Gastroesophageal sphincter (tissue), 3 donors: ENCODE measurements around the gene TRIM38.

ENCODE experiments used
- EP300 ChIP-seq: sonication (generic); formaldehyde crosslinking; IDR thresholded peaks from one replicate; pipeline ENCODE4 v1.6.1; 2017; ENCODE audit warnings: antibody characterized with exemption, mild to moderate bottlenecking
- TF ChIP-seq, protein P1 (sequence below), 4 experiments: fragments of 200-600 bp in 2 of 4; fragments of 450-650 bp in 2 of 4; sonication (generic) in 1 of 4; IDR thresholded peaks; one replicate each; pipeline ENCODE4 v1.5.1; 2017 to 2019; ENCODE audit warnings: antibody characterized with exemption in 4 of 4, mild to moderate bottlenecking in 2 of 4, moderate library complexity in 2 of 4

DNA sequence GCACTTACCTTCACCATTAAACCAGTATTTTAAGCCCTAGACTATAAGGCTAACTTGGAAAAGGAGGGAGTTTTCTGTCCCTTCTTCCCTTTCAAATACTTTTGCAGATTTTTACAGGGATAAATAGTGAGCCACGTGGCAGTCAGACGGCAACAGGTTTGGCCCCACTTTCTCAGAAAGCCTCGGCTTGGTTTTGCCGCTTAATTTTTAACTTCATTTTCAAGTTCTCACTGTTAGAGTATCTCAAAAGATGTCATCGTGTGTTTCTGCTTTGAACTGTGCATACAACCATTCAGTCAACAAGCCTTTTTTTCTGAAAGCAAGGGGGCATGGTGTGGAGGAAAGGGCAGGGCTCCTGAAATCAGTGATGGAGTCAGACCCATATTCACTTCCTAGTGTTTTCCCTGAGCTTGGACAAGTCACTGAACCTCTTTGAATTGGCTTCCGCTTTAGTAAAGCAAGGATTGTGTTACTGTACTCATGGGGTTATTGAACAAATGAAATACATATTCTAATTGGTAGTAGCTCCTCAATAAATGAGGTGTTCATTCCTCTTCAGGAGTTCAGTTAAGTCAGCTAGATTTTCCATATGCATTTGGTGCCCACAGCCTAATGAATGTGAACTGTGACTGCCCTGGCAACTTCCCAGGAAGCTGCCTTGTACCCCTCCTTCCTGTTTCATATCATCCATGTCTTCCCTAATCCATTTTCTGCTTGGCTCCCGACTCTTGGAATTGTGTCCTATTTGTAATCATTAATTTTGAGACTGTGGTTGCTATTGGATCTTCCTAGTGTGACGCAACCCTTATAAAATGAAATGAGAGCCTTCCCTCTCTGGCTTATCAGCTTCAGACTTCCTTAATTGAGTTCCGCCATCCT, 31.8 kb upstream of the TRIM38 start, which contains the start of gene SLC17A2:
- TF ChIP-seq, protein P1, sequence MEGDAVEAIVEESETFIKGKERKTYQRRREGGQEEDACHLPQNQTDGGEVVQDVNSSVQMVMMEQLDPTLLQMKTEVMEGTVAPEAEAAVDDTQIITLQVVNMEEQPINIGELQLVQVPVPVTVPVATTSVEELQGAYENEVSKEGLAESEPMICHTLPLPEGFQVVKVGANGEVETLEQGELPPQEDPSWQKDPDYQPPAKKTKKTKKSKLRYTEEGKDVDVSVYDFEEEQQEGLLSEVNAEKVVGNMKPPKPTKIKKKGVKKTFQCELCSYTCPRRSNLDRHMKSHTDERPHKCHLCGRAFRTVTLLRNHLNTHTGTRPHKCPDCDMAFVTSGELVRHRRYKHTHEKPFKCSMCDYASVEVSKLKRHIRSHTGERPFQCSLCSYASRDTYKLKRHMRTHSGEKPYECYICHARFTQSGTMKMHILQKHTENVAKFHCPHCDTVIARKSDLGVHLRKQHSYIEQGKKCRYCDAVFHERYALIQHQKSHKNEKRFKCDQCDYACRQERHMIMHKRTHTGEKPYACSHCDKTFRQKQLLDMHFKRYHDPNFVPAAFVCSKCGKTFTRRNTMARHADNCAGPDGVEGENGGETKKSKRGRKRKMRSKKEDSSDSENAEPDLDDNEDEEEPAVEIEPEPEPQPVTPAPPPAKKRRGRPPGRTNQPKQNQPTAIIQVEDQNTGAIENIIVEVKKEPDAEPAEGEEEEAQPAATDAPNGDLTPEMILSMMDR (IDR thresholded peaks at IDR 0.05), result no peak
- TF ChIP-seq EP300, result no peak
